Body of pancreas (tissue), 4 donors: ENCODE data around the gene PROX2. TPM values are rescaled to one million over a fixed set of nuclear protein-coding genes. Genes with fewer than 3 reads are reported as not detected.

Experiments
- ATAC-seq: fragments of 150-250 bp; one replicate; pipeline ENCODE4 v1.9.1; 2016
- DNase-seq, 4 donors: peaks; one replicate each; pipeline ENCODE4 v3.0.0-alpha.2; 2019
- H3K27ac ChIP-seq, 4 donors: fragments of 200-600 bp; sonication (generic); 1 replicate in 3 of 4; 2 replicates in 1 of 4; pipeline versions ENCODE4 v1.5.1 to v1.6.1; 2016 to 2019; ENCODE audit warnings: mild to moderate bottlenecking in 1 of 4, mixed read lengths in 1 of 4, moderate library complexity in 1 of 4
- H3K27me3 ChIP-seq, 2 donors: fragments of 200-600 bp; sonication (generic); one replicate each; pipeline ENCODE4 v1.6.0; 2016; ENCODE audit warnings: mild to moderate bottlenecking in 1 of 2
- H3K36me3 ChIP-seq, 2 donors: fragments of 200-600 bp; sonication (generic); replicated peaks in 1 of 2; 2 replicates each; pipeline ENCODE4 v1.5.1; 2016; ENCODE audit warnings: low read depth in 2 of 2; ENCODE audit not compliant: insufficient read depth in 1 of 2
- H3K4me1 ChIP-seq: fragments of 200-600 bp; sonication (generic); one replicate; pipeline ENCODE4 v1.6.0; 2016
- H3K4me3 ChIP-seq, 2 donors: fragments of 200-600 bp; sonication (generic); 1 replicate in 1 of 2; 2 replicates in 1 of 2; pipeline ENCODE4 v1.5.1; 2016 to 2019
- H3K9me3 ChIP-seq, 3 donors: fragments of 200-600 bp; sonication (generic); 1 replicate in 2 of 3; 2 replicates in 1 of 3; pipeline ENCODE4 v1.5.1; 2016
- POLR2A ChIP-seq, 3 donors: fragments of 450-650 bp; IDR thresholded peaks; one replicate each; pipeline ENCODE4 v1.6.1; 2016; ENCODE audit warnings: antibody characterized with exemption in 3 of 3, mild to moderate bottlenecking in 2 of 3
- WGBS, 2 donors: methylation state at CpG; one replicate each; pipeline ENCODE4 v1.1.5; 2017; 5-methylcytosine and 5-hydroxymethylcytosine counted together
- intact Hi-C: fragments of 100-400 bp; cut with DNase I; formaldehyde crosslinking; loops from one replicate; pipeline ENCODE4 v1.15.1; 2023
- total RNA-seq, 2 donors: library from RNA; depleted of rRNA; stranded (reverse); fragments of >200 nt; gene quantifications; one replicate each; pipeline ENCODE4 v1.1.0, GENCODE V29; 2016
- TF ChIP-seq, protein P1 (sequence below), 7 experiments: fragments of 450-650 bp in 4 of 7; fragments of 200-600 bp in 3 of 7; sonication (generic) in 3 of 7; IDR thresholded peaks; one replicate each; pipeline ENCODE4 v1.5.1; 2016 to 2019; ENCODE audit warnings: antibody characterized with exemption in 7 of 7

PROX2 gene
- total RNA-seq, 2 donors from 2014 or later = 0.52 TPM; not detected in 1

DNA sequence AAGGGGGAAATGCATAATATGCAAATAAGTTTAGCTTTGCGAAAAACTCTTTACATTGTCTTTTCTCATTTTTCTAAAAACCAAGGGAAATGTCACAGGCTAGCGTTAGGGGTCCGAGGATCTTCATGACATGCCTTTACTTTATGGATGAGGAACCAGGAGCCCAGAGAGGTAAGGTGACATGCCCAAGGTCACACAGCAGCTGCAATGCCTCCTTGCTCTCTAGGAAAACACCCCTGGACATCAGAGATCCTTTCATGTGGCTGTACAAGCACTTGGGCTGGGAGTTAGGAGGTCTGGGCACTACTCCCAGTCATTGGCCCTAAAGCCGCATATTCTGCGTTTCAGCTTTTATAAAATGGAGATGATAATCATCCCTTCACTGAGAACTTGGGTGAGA lies 741 bp downstream of the PROX2 start:
- intact Hi-C loops = no loop called here

DNA sequence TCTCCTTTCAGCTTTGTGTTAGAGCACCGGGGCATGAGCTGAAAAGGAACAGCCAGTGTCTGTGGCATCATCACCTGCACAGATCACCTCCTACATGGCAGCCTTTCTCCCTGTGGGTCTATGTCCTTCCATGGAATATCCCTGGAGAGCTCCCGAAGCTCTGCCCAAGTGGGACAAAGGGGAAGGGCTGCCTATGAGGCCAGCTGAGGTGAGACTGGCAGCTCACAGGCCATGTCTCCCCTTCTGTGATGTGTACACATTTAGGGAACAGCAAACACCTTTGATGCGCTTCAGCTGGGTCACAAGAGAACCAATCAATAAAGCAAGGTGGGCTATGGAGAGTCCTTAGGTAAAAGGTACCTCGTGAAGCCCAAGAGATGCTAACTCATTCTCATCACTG lies 4.1 kb downstream of the PROX2 start:
- ATAC-seq (no peak), DNase-seq (no peak)
- Histone ChIP-seq H3K9me3 (no peaks in the 10 kb centered on the region), H3K27ac (no peak overlapping the region), H3K27me3 (no peaks in the 10 kb centered on the region), H3K4me1 (no peaks in the 10 kb centered on the region), H3K36me3 (no peaks in the 10 kb centered on the region), H3K4me3 (no peak overlapping the region)
- 62 to 65% methylated on average over 4 of the region's 4 CpGs for WGBS, 2 donors
- TF ChIP-seq POLR2A (IDR thresholded peaks at IDR 0.05) = no peak
- TF ChIP-seq, protein P1, sequence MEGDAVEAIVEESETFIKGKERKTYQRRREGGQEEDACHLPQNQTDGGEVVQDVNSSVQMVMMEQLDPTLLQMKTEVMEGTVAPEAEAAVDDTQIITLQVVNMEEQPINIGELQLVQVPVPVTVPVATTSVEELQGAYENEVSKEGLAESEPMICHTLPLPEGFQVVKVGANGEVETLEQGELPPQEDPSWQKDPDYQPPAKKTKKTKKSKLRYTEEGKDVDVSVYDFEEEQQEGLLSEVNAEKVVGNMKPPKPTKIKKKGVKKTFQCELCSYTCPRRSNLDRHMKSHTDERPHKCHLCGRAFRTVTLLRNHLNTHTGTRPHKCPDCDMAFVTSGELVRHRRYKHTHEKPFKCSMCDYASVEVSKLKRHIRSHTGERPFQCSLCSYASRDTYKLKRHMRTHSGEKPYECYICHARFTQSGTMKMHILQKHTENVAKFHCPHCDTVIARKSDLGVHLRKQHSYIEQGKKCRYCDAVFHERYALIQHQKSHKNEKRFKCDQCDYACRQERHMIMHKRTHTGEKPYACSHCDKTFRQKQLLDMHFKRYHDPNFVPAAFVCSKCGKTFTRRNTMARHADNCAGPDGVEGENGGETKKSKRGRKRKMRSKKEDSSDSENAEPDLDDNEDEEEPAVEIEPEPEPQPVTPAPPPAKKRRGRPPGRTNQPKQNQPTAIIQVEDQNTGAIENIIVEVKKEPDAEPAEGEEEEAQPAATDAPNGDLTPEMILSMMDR (IDR thresholded peaks at IDR 0.05) = no peak
- intact Hi-C loops = no loop called here

More for the DNA sequence above, 741 bp downstream of the PROX2 start:
- no peak for ATAC-seq
- WGBS, 2 donors = 78 to 88% methylated on average over 5 of the region's 5 CpGs
- Histone ChIP-seq H3K9me3 (no peaks in the 10 kb centered on the region), H3K27me3 (no peaks in the 10 kb centered on the region), H3K4me1 (no peaks in the 10 kb centered on the region), H3K36me3 (no peaks in the 10 kb centered on the region), H3K4me3 (no peak overlapping the region), H3K27ac (no peak overlapping the region)
- TF ChIP-seq, protein P1 (IDR thresholded peaks at IDR 0.05) = no peak
- no peak for TF ChIP-seq POLR2A (IDR thresholded peaks at IDR 0.05)
- no peak for DNase-seq

DNA sequence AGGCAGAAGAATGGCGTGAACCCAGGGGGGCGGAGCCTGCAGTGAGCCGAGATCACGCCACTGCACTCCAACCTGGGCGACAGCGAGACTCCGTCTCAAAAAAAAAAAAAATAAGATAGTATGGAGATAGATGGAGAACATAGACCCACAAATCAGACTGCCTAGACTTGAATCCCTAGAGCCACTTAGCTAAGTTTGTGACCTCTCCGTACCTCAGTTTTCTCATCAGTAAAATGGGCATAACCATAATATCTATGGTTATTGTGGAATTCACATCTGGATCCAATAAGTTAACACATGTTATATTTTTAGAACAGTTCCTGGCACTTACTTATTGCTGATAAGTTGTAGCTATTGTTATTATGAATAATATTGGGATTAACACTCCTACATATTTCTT lies 7.2 kb downstream of the PROX2 start:
- WGBS, 2 donors = 80 to 85% methylated on average over 8 of the region's 8 CpGs
- Histone ChIP-seq H3K36me3 (no peaks in the 10 kb centered on the region), H3K27me3 (no peaks in the 10 kb centered on the region), H3K4me3 (no peak overlapping the region), H3K27ac (no peak overlapping the region), H3K9me3 (no peaks in the 10 kb centered on the region), H3K4me1 (no peaks in the 10 kb centered on the region)
- TF ChIP-seq, protein P1 (IDR thresholded peaks at IDR 0.05) = no peak
- TF ChIP-seq POLR2A (IDR thresholded peaks at IDR 0.05) = no peak
- intact Hi-C loops = loop anchor here (10.0 kb wide), 1 partner anchor 216 kb away; no protein-coding TSS in a partner anchor
- no peak for DNase-seq
- no peak for ATAC-seq

DNA sequence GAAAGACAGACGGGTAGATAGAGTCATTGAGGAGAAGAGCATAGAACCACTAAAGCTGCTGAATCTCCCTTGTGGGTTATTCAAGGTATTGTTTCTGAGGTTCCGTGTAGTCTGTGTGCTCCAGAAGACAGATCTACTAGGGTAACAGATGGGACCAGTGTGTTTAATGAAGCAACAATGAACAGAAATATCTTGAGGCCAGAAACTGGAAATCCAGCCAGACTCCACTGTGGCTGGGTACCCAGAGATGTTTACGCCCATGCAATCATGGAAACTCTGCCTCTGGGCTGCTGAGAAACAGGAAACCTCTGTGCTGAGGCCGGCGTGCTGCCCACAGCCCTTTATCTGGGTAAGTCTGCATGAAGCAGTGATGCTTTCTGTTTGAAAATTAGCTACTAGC lies 8.3 kb downstream of the PROX2 start:
- no peak for ATAC-seq
- Histone ChIP-seq H3K27me3 (no peaks in the 10 kb centered on the region), H3K4me3 (no peak overlapping the region), H3K9me3 (no peaks in the 10 kb centered on the region), H3K4me1 (no peaks in the 10 kb centered on the region), H3K27ac (no peak overlapping the region), H3K36me3 (no peaks in the 10 kb centered on the region)
- no peak for TF ChIP-seq POLR2A (IDR thresholded peaks at IDR 0.05)
- TF ChIP-seq, protein P1 (IDR thresholded peaks at IDR 0.05) = no peak
- WGBS, 2 donors = 42 to 62% methylated on average over 5 of the region's 5 CpGs
- DNase-seq = no peak
- intact Hi-C loops = loop anchor here (10.0 kb wide), 1 partner anchor 217 kb away; no protein-coding TSS in a partner anchor

GRCh38 chr14:74866708-74867389 lies 9.1 kb downstream of the PROX2 start:
- ATAC-seq (no peak), DNase-seq (no peak)
- no peak overlapping the region for H3K27ac ChIP-seq
- WGBS, 2 donors = 69 to 72% methylated on average over 3 of the region's 3 CpGs
- TF ChIP-seq POLR2A (IDR thresholded peaks at IDR 0.05) = no peak
- H3K9me3 ChIP-seq = no peaks in the 10 kb centered on the region
- intact Hi-C loops = loop anchor here (10.0 kb wide), 1 partner anchor 218 kb away; no protein-coding TSS in a partner anchor
- no peak overlapping the region for H3K4me3 ChIP-seq
- no peaks in the 10 kb centered on the region for H3K4me1 ChIP-seq
- no peaks in the 10 kb centered on the region for H3K27me3 ChIP-seq
- no peaks in the 10 kb centered on the region for H3K36me3 ChIP-seq
